H9 (cell line): ENCODE results near the gene CREB3L2. TPM values are rescaled to one million over a fixed set of nuclear protein-coding genes. Genes with fewer than 3 reads are reported as not detected.

ENCODE experiments used
- DNase-seq: peaks from one replicate; pipeline ENCODE4 v3.0.0-alpha.2; 2017
- H2AFZ ChIP-seq: one replicate; pipeline ENCODE4 v1.6.1; 2013; ENCODE audit warnings: mild to moderate bottlenecking, low read length, control low read depth, moderate library complexity
- H2AK5ac ChIP-seq: 2 replicates; pipeline ENCODE4 v1.6.1; 2013; ENCODE audit warnings: low read length, control low read depth, mixed read lengths; ENCODE audit not compliant: insufficient read length
- H2BK120ac ChIP-seq: one replicate; pipeline ENCODE4 v1.6.1; 2013; ENCODE audit warnings: low read depth, mild to moderate bottlenecking, low read length, control low read depth, inconsistent platforms; ENCODE audit not compliant: poor library complexity, severe bottlenecking
- H2BK12ac ChIP-seq: 2 replicates; pipeline ENCODE4 v1.6.1; 2013; ENCODE audit warnings: low read length, control low read depth, mixed read lengths, low read depth; ENCODE audit not compliant: insufficient read length
- H2BK15ac ChIP-seq: 2 replicates; pipeline ENCODE4 v1.6.1; 2013; ENCODE audit warnings: low read depth, low read length, control low read depth
- H2BK20ac ChIP-seq: one replicate; pipeline ENCODE4 v1.6.1; 2013; ENCODE audit warnings: low read depth, mild to moderate bottlenecking, low read length, control low read depth, inconsistent platforms; ENCODE audit not compliant: poor library complexity, severe bottlenecking
- H2BK5ac ChIP-seq: 2 replicates; pipeline ENCODE4 v1.6.1; 2013; ENCODE audit warnings: low read length, control low read depth, mixed read lengths; ENCODE audit not compliant: insufficient read length
- H3K14ac ChIP-seq: 2 replicates; pipeline ENCODE4 v1.6.1; 2013; ENCODE audit warnings: low read length, control low read depth; ENCODE audit not compliant: insufficient read depth
- H3K18ac ChIP-seq: 2 replicates; pipeline ENCODE4 v1.6.1; 2013; ENCODE audit warnings: low read depth, mild to moderate bottlenecking, mixed read lengths, low read length, control low read depth; ENCODE audit not compliant: insufficient read length
- H3K23ac ChIP-seq: 2 replicates; pipeline ENCODE4 v1.6.1; 2013; ENCODE audit warnings: low read length, control low read depth, mixed read lengths, low read depth; ENCODE audit not compliant: insufficient read length
- H3K23me2 ChIP-seq: 2 replicates; pipeline ENCODE4 v1.6.1; 2013; ENCODE audit warnings: low read depth, mild to moderate bottlenecking, mixed read lengths, low read length, control low read depth; ENCODE audit not compliant: insufficient read length, poor library complexity, severe bottlenecking
- H3K27ac ChIP-seq: 2 replicates; pipeline ENCODE4 v1.5.1; 2013; ENCODE audit warnings: low read length, control low read depth, mixed read lengths, low read depth; ENCODE audit not compliant: insufficient read length
- H3K27me3 ChIP-seq: 2 replicates; pipeline ENCODE4 v1.6.1; 2013; ENCODE audit warnings: low read length, control low read depth, inconsistent platforms; ENCODE audit not compliant: insufficient read depth
- H3K4ac ChIP-seq: 2 replicates; pipeline ENCODE4 v1.6.1; 2013; ENCODE audit warnings: low read depth, mild to moderate bottlenecking, control low read depth, inconsistent platforms, low read length, moderate library complexity
- H3K4me1 ChIP-seq: 2 replicates; pipeline ENCODE4 v1.6.1; 2013; ENCODE audit warnings: low read length, control low read depth, inconsistent platforms; ENCODE audit not compliant: insufficient read depth
- H3K4me2 ChIP-seq: 2 replicates; pipeline ENCODE4 v1.6.1; 2013; ENCODE audit warnings: low read length, control low read depth, mixed read lengths; ENCODE audit not compliant: insufficient read length, insufficient read depth
- H3K56ac ChIP-seq: 2 replicates; pipeline ENCODE4 v1.6.1; 2013; ENCODE audit warnings: low read depth, mild to moderate bottlenecking, mixed read lengths, low read length, control low read depth; ENCODE audit not compliant: insufficient read length
- H3K79me1 ChIP-seq: 2 replicates; pipeline ENCODE4 v1.6.1; 2013; ENCODE audit warnings: low read depth, mild to moderate bottlenecking, moderate library complexity, low read length, control low read depth, inconsistent platforms; ENCODE audit not compliant: insufficient read depth, poor library complexity, severe bottlenecking
- H3K79me2 ChIP-seq: 2 replicates; pipeline ENCODE4 v1.6.1; 2013; ENCODE audit warnings: low read length, control low read depth, inconsistent platforms; ENCODE audit not compliant: insufficient read depth
- H3K9ac ChIP-seq: 2 replicates; pipeline ENCODE4 v1.6.1; 2013; ENCODE audit warnings: low read length, control low read depth, mixed read lengths; ENCODE audit not compliant: insufficient read length; ENCODE audit errors: extremely low read depth
- H3K9me3 ChIP-seq: one replicate; pipeline ENCODE4 v1.6.1; 2013; ENCODE audit warnings: low read depth, low read length, inconsistent platforms; ENCODE audit not compliant: control insufficient read depth
- H3T11ph ChIP-seq: one replicate; pipeline ENCODE4 v1.6.1; 2013; ENCODE audit warnings: mild to moderate bottlenecking, low read length, control low read depth, inconsistent platforms
- H4K20me1 ChIP-seq: one replicate; pipeline ENCODE4 v1.6.1; 2013; ENCODE audit not compliant: control insufficient read depth, insufficient read length, insufficient read depth
- H4K5ac ChIP-seq: 2 replicates; pipeline ENCODE4 v1.6.1; 2013; ENCODE audit warnings: low read depth, mild to moderate bottlenecking, mixed read lengths, low read length, control low read depth; ENCODE audit not compliant: insufficient read length
- H4K8ac ChIP-seq: replicated peaks from 2 replicates; pipeline ENCODE4 v1.6.1; 2013; ENCODE audit warnings: low read length, control low read depth, mixed read lengths, low read depth; ENCODE audit not compliant: insufficient read length
- H4K91ac ChIP-seq: 2 replicates; pipeline ENCODE4 v1.6.1; 2013; ENCODE audit warnings: low read depth, mild to moderate bottlenecking, moderate library complexity, mixed read lengths, low read length, control low read depth; ENCODE audit not compliant: insufficient read length
- H3K27ac Mint-ChIP-seq, 3 experiments: 2 replicates in 2 of 3; 3 replicates in 1 of 3; pipeline ENCODE4 v1.8.0; 2020 to 2021; ENCODE audit warnings: mixed read lengths in 3 of 3, mild to moderate bottlenecking in 1 of 3, moderate library complexity in 1 of 3
- H3K27me3 Mint-ChIP-seq: 2 replicates; pipeline ENCODE4 v1.8.0; 2021; ENCODE audit warnings: low read depth, mild to moderate bottlenecking, moderate library complexity, mixed read lengths
- H3K36me3 Mint-ChIP-seq, 3 experiments: 2 replicates in 2 of 3; 3 replicates in 1 of 3; pipeline ENCODE4 v1.8.0; 2020 to 2021; ENCODE audit warnings: low read depth in 3 of 3, mixed read lengths in 3 of 3; ENCODE audit not compliant: insufficient read depth in 1 of 3
- H3K4me1 Mint-ChIP-seq, 2 experiments: 2 replicates each; pipeline ENCODE4 v1.8.0; 2020; ENCODE audit warnings: mixed read lengths in 2 of 2
- H3K4me3 Mint-ChIP-seq, 2 experiments: 2 replicates in 1 of 2; 3 replicates in 1 of 2; pipeline ENCODE4 v1.8.0; 2020 to 2021; ENCODE audit warnings: mild to moderate bottlenecking in 2 of 2, mixed read lengths in 2 of 2, moderate library complexity in 1 of 2
- H3K9me3 Mint-ChIP-seq, 2 experiments: 2 replicates in 1 of 2; 3 replicates in 1 of 2; pipeline ENCODE4 v1.8.0; 2020; ENCODE audit warnings: mild to moderate bottlenecking in 2 of 2, mixed read lengths in 2 of 2, moderate library complexity in 1 of 2
- WGBS: extraction: QIAGEN DNeasy Blood & Tissue Kit; methylation state at CpG from one replicate; pipeline ENCODE4 v1.1.7; 2013; ENCODE audit warnings: missing lambda C conversion rate, low lambda C conversion rate, mixed read lengths; ENCODE audit not compliant: insufficient read length; ENCODE audit errors: extremely low coverage; 5-methylcytosine and 5-hydroxymethylcytosine counted together
- total RNA-seq: library from RNA; stranded (reverse); gene quantifications from 2 replicates; pipeline ENCODE4 v1.2.1, GENCODE V29; 2021
- TF ChIP-seq, protein P1 (sequence below): fragments of 200-600 bp; sonication (generic); conservative IDR thresholded peaks from 3 replicates; pipeline ENCODE4 v1.8.0; 2021; ENCODE audit warnings: antibody characterized with exemption, mild to moderate bottlenecking

The CREB3L2 gene
- total RNA-seq, 1 experiment from 2014 or later, result 60.7 TPM

DNA sequence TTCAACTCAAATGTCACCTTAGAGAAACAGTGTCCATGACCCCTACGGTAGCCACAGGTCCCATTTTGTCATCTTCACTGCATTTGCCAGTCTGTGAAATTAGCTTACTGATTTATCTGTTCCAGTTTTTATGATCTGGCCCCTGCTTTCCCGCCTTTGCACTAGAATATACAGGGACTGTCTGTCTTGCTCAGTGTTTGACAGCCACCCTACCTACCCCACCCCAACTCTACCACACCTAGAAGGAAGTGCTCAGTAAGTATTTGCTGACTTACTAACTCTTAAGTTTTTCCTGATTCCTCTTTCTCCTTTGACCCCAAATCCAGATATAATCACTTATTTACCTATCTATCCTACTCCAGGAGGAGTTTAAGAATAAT is 49.5 kb downstream of the CREB3L2 start:
- no peak overlapping the region for H2BK12ac ChIP-seq
- H2BK120ac ChIP-seq, result no peak overlapping the region
- Mint-ChIP-seq H3K4me1 (peaks cover 55 to 63% of the 10 kb centered on the region in 2 experiments), H3K36me3 (peaks cover 0 to 1% (median 0%) of the 10 kb centered on the region in 3 experiments; a peak in 1 of 7 replicates), H3K4me3 (no peak overlapping the region), H3K27me3 (no peaks in the 10 kb centered on the region), H3K9me3 (no peaks in the 10 kb centered on the region), H3K27ac (peak overlapping the region in 2 of 3 experiments; percentile 94 to 100; a peak in 5 of 7 replicates)
- H3K79me2 ChIP-seq, result peaks cover 4% of the 10 kb centered on the region; the same call in 1 of the 2 replicates
- H3K9me3 ChIP-seq, result no peaks in the 10 kb centered on the region
- DNase-seq, result no peak
- no peak overlapping the region for H3K18ac ChIP-seq
- H3K9ac ChIP-seq, result no peak overlapping the region
- no peak overlapping the region for H2BK20ac ChIP-seq
- H2AK5ac ChIP-seq, result no peak overlapping the region
- no peak overlapping the region for H3K4me2 ChIP-seq
- H4K91ac ChIP-seq, result no peak overlapping the region
- H3K56ac ChIP-seq, result no peak overlapping the region
- H4K8ac ChIP-seq, result no peak overlapping the region
- no peak overlapping the region for H3T11ph ChIP-seq
- H3K4me1 ChIP-seq, result peaks cover 11% of the 10 kb centered on the region; the same call in 1 of the 2 replicates
- H3K14ac ChIP-seq, result no peak overlapping the region
- no peaks in the 10 kb centered on the region for H4K20me1 ChIP-seq
- TF ChIP-seq, protein P1, sequence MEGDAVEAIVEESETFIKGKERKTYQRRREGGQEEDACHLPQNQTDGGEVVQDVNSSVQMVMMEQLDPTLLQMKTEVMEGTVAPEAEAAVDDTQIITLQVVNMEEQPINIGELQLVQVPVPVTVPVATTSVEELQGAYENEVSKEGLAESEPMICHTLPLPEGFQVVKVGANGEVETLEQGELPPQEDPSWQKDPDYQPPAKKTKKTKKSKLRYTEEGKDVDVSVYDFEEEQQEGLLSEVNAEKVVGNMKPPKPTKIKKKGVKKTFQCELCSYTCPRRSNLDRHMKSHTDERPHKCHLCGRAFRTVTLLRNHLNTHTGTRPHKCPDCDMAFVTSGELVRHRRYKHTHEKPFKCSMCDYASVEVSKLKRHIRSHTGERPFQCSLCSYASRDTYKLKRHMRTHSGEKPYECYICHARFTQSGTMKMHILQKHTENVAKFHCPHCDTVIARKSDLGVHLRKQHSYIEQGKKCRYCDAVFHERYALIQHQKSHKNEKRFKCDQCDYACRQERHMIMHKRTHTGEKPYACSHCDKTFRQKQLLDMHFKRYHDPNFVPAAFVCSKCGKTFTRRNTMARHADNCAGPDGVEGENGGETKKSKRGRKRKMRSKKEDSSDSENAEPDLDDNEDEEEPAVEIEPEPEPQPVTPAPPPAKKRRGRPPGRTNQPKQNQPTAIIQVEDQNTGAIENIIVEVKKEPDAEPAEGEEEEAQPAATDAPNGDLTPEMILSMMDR, result no peak
- no peaks in the 10 kb centered on the region for H3K79me1 ChIP-seq
- no peak overlapping the region for H2BK5ac ChIP-seq
- H3K27ac ChIP-seq, result no peak overlapping the region
- no peak overlapping the region for H2AFZ ChIP-seq
- no peak overlapping the region for H3K23ac ChIP-seq
- WGBS, result no CpG with 5 or more reads among the region's 2 CpGs
- no peak overlapping the region for H3K4ac ChIP-seq
- H3K27me3 ChIP-seq, result no peaks in the 10 kb centered on the region
- H2BK15ac ChIP-seq, result no peak overlapping the region
- H4K5ac ChIP-seq, result no peak overlapping the region
- H3K23me2 ChIP-seq, result no peaks in the 10 kb centered on the region
